Glomerular endothelial cell (primary cell): ENCODE results near the gene BATF3. TPM values are rescaled to one million over a fixed set of nuclear protein-coding genes. Genes with fewer than 3 reads are reported as not detected.
"Not testable (repeated sequence)": the region's sequence is repeated elsewhere in the genome, so short reads cannot be mapped to it uniquely, and the experiment has no call there.

ENCODE experiments used
- DNase-seq: peaks from one replicate; pipeline ENCODE4 v3.0.0-alpha.2; 2011; ENCODE audit warnings: low read depth, low spot score; ENCODE audit errors: extremely low read depth
- total RNA-seq: library from RNA; depleted of rRNA; stranded (reverse); fragments of >200 nt; gene quantifications from 2 replicates; pipeline ENCODE4 v1.2.3, GENCODE V29; 2015

The BATF3 gene
- total RNA-seq, result 1.2 and 1.6 TPM in 2 replicates

GRCh38 chr1:212699625-212700222, at the start of gene BATF3:
Gene BATF3 (minus strand): TSS chr1:212699840. CDS start chr1:212699762, 78 bp downstream.
- DNase-seq, result no peak

- DNase-seq, result no peak
These were observed 46.9 kb upstream of the BATF3 start for GRCh38 chr1:212746546-212746945.

- DNase-seq, result no peak
These were observed 45.7 kb upstream of the BATF3 start for GRCh38 chr1:212745303-212745702.

GRCh38 chr1:212743901-212744475, 44.3 kb upstream of the BATF3 start:
- DNase-seq, result no peak

GRCh38 chr1:212738330-212738729, 38.7 kb upstream of the BATF3 start:
- DNase-seq, result no peak

GRCh38 chr1:212737559-212737958, 37.9 kb upstream of the BATF3 start:
- DNase-seq, result no peak

GRCh38 chr1:212733109-212733508, 33.5 kb upstream of the BATF3 start:
- no peak for DNase-seq

- DNase-seq, result no peak
These were observed 32.0 kb upstream of the BATF3 start for GRCh38 chr1:212731630-212732029.

GRCh38 chr1:212728606-212729005, 29.0 kb upstream of the BATF3 start:
- DNase-seq, result no peak

GRCh38 chr1:212727386-212728181, 27.9 kb upstream of the BATF3 start:
- no peak for DNase-seq

- not testable (repeated sequence) for DNase-seq
These were observed 25.0 kb upstream of the BATF3 start for GRCh38 chr1:212724679-212725078.

- DNase-seq, result no peak
These were observed 22.8 kb upstream of the BATF3 start for GRCh38 chr1:212722270-212722957.

- DNase-seq, result no peak
These were observed 22.0 kb upstream of the BATF3 start for GRCh38 chr1:212721388-212722247.

- DNase-seq, result no peak
These were observed 20.0 kb upstream of the BATF3 start for GRCh38 chr1:212719633-212720032.

GRCh38 chr1:212718499-212718898, 18.9 kb upstream of the BATF3 start:
- no peak for DNase-seq

- DNase-seq, result no peak
These were observed 16.5 kb upstream of the BATF3 start for GRCh38 chr1:212716161-212716560.

- DNase-seq, result no peak
These were observed 14.0 kb upstream of the BATF3 start for GRCh38 chr1:212713465-212714136.

GRCh38 chr1:212712451-212713303, 13.0 kb upstream of the BATF3 start:
- DNase-seq, result no peak

- DNase-seq, result not testable (repeated sequence)
These were observed 12.3 kb upstream of the BATF3 start for GRCh38 chr1:212711974-212712373.
